Lung (tissue), 12 donors: ENCODE data around the gene GALP. TPM values are rescaled to one million over a fixed set of nuclear protein-coding genes. Genes with fewer than 3 reads are reported as not detected.

Experiments used
- ATAC-seq: fragments of 200-7000 bp; cut with Tn5 transposase; one replicate; pipeline ENCODE4 v1.9.1; 2020; ENCODE audit warnings: moderate number of reproducible peaks; ENCODE audit not compliant: insufficient read depth, low FRiP score
- DNase-seq, 3 donors: peaks; one replicate each; pipeline ENCODE4 v3.0.0-alpha.2; 2013 to 2017
- H3K27ac ChIP-seq, 2 donors: one replicate each; pipeline ENCODE4 v1.5.1; 2013; ENCODE audit warnings: mild to moderate bottlenecking in 2 of 2, moderate library complexity in 2 of 2, control low read depth in 1 of 2, inconsistent platforms in 1 of 2, low read depth in 1 of 2, low read length in 1 of 2
- H3K27me3 ChIP-seq, 3 donors: one replicate each; pipeline ENCODE4 v1.5.1; 2013; ENCODE audit warnings: low read length in 2 of 3; ENCODE audit not compliant: control insufficient read depth in 3 of 3, insufficient read depth in 3 of 3
- H3K36me3 ChIP-seq, 4 donors: one replicate each; pipeline ENCODE4 v1.5.1; 2013; ENCODE audit warnings: low read length in 4 of 4, mild to moderate bottlenecking in 1 of 4, moderate library complexity in 1 of 4; ENCODE audit not compliant: control insufficient read depth in 4 of 4, insufficient read depth in 4 of 4
- H3K4me1 ChIP-seq, 5 donors: one replicate each; pipeline ENCODE4 v1.5.1; 2013; ENCODE audit warnings: low read length in 5 of 5, mild to moderate bottlenecking in 2 of 5, moderate library complexity in 1 of 5; ENCODE audit not compliant: control insufficient read depth in 5 of 5, insufficient read depth in 5 of 5
- H3K4me3 ChIP-seq: one replicate; pipeline ENCODE4 v1.5.1; 2013; ENCODE audit warnings: mild to moderate bottlenecking, control low read depth, moderate library complexity
- H3K9ac ChIP-seq, 2 donors: one replicate each; pipeline ENCODE4 v1.5.1; 2013; ENCODE audit warnings: low read length in 2 of 2, control low read depth in 1 of 2; ENCODE audit not compliant: insufficient read depth in 1 of 2
- H3K9me3 ChIP-seq, 4 donors: one replicate each; pipeline ENCODE4 v1.5.1; 2013; ENCODE audit warnings: low read length in 3 of 4, mild to moderate bottlenecking in 1 of 4, moderate library complexity in 1 of 4; ENCODE audit not compliant: control insufficient read depth in 4 of 4, insufficient read depth in 3 of 4
- WGBS, 2 donors: extraction: QIAGEN DNeasy Blood & Tissue Kit; methylation state at CpG; one replicate each; pipeline ENCODE4 v1.1.7; 2013; 5-methylcytosine and 5-hydroxymethylcytosine counted together
- polyA plus RNA-seq, 2 donors: library from polyadenylated mRNA; stranded (reverse); fragments of 200-250 nt; gene quantifications; one replicate each; pipeline ENCODE4 v1.2.1, GENCODE V29; 2013
- total RNA-seq, 2 donors: library from RNA; depleted of rRNA in 1 of 2; stranded (reverse); fragments of >200 nt in 1 of 2; gene quantifications; one replicate each; pipeline ENCODE4 v1.2.1, GENCODE V29; 2014 to 2021
- TF ChIP-seq, protein P1 (sequence below): IDR thresholded peaks from 2 replicates; pipeline ENCODE4 v1.5.1; 2012; ENCODE audit warnings: mild to moderate bottlenecking; ENCODE audit errors: control extremely low read depth, extremely low read depth
- donor health status: control.
- donor health status: control.
- donor health status: Bipolar disorder and iron deficiency.
- donor health status: healthy.
- donor health status: DM: yes; HTN: yes; CAD: no.

The GALP gene
- total and polyA plus RNA-seq, 4 donors: not detected

DNA sequence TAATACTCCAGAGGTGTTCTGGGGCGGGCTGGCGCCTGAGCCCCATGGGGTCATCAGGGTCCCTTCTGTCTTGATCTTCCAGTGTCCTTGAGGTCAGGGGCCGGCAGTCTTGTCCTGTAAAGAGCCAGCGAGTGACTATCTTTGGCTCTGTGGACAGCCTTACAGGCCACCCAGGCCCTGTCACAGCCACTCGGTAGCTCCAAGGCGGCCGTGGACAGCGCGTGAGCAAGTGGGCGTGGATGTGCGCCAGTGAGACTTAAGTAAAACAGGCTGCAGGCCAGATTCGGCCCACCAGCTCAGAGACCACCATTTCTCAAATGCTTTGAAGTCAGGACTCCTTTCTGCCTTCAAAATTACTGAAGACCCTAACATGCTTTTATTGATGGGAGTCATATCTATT, 31.0 kb upstream of the GALP start:
- no peak overlapping the region for H3K4me3 ChIP-seq
- H3K4me1 ChIP-seq: peaks cover 0 to 15% (median 12%) of the 10 kb centered on the region in 5 donors
- DNase-seq: no peak
- ATAC-seq: no peak
- no peaks in the 10 kb centered on the region for H3K27me3 ChIP-seq
- H3K9me3 ChIP-seq: peaks cover 0 to 3% (median 0%) of the 10 kb centered on the region in 4 donors
- H3K9ac ChIP-seq: no peak overlapping the region
- TF ChIP-seq, protein P1, sequence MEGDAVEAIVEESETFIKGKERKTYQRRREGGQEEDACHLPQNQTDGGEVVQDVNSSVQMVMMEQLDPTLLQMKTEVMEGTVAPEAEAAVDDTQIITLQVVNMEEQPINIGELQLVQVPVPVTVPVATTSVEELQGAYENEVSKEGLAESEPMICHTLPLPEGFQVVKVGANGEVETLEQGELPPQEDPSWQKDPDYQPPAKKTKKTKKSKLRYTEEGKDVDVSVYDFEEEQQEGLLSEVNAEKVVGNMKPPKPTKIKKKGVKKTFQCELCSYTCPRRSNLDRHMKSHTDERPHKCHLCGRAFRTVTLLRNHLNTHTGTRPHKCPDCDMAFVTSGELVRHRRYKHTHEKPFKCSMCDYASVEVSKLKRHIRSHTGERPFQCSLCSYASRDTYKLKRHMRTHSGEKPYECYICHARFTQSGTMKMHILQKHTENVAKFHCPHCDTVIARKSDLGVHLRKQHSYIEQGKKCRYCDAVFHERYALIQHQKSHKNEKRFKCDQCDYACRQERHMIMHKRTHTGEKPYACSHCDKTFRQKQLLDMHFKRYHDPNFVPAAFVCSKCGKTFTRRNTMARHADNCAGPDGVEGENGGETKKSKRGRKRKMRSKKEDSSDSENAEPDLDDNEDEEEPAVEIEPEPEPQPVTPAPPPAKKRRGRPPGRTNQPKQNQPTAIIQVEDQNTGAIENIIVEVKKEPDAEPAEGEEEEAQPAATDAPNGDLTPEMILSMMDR: no peak
- 87% methylated on average over 12 of the region's 12 CpGs for WGBS, 2 donors
- H3K36me3 ChIP-seq: peaks cover 0 to 19% (median 4%) of the 10 kb centered on the region in 4 donors
- H3K27ac ChIP-seq: peak overlapping the region in 1 of 2 donors; percentile 1

GRCh38 chr19:56145698-56146097, 30.1 kb upstream of the GALP start:
- Histone ChIP-seq H3K4me1 (peaks cover 0 to 12% (median 7%) of the 10 kb centered on the region in 5 donors), H3K4me3 (no peak overlapping the region), H3K9ac (no peak overlapping the region), H3K27ac (no peak overlapping the region), H3K27me3 (no peaks in the 10 kb centered on the region), H3K36me3 (peaks cover 0 to 19% (median 4%) of the 10 kb centered on the region in 4 donors), H3K9me3 (peaks cover 0 to 3% (median 0%) of the 10 kb centered on the region in 4 donors)
- 91 to 98% methylated on average over 10 of the region's 10 CpGs for WGBS, 2 donors
- DNase-seq (no peak), ATAC-seq (no peak)
- TF ChIP-seq, protein P1: no peak

DNA sequence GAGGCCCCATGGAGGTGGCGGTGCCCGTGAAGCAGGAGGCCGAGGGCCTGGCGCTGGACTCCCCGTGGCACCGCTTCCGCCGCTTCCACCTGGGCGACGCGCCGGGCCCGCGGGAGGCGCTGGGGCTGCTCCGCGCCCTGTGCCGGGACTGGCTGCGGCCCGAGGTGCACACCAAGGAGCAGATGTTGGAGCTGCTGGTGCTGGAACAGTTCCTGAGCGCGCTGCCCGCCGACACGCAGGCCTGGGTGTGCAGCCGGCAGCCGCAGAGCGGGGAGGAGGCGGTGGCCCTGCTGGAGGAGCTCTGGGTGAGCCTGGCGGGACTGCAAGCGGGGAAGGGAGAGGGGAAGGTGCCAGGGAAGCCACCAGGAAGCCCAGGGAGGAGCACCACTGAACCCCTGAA, 28.9 kb upstream of the GALP start:
- DNase-seq: no peak
- Histone ChIP-seq H3K4me1 (peaks cover 0 to 11% (median 8%) of the 10 kb centered on the region in 5 donors), H3K4me3 (no peak overlapping the region), H3K9ac (no peak overlapping the region), H3K9me3 (peaks cover 0 to 3% (median 0%) of the 10 kb centered on the region in 4 donors), H3K27me3 (no peaks in the 10 kb centered on the region), H3K36me3 (peaks cover 0 to 19% (median 4%) of the 10 kb centered on the region in 4 donors), H3K27ac (no peak overlapping the region)
- ATAC-seq: no peak
- 96 to 98% methylated on average over 31 of the region's 31 CpGs for WGBS, 2 donors
- TF ChIP-seq, protein P1: no peak

GRCh38 chr19:56147307-56147706, 28.5 kb upstream of the GALP start:
- no peak overlapping the region for H3K9ac ChIP-seq
- ATAC-seq (no peak), DNase-seq (no peak)
- peaks cover 0 to 3% (median 0%) of the 10 kb centered on the region in 4 donors for H3K9me3 ChIP-seq
- H3K27ac ChIP-seq: no peak overlapping the region
- TF ChIP-seq, protein P1: no peak
- H3K4me3 ChIP-seq: no peak overlapping the region
- H3K36me3 ChIP-seq: peaks cover 0 to 19% (median 4%) of the 10 kb centered on the region in 4 donors
- H3K27me3 ChIP-seq: no peaks in the 10 kb centered on the region
- WGBS, 2 donors: 95 to 98% methylated on average over 22 of the region's 22 CpGs
- H3K4me1 ChIP-seq: peaks cover 0 to 11% (median 7%) of the 10 kb centered on the region in 5 donors
